CD14-positive monocyte (primary cell): ENCODE data around the gene SLIT1. TPM values are rescaled to one million over a fixed set of nuclear protein-coding genes. Genes with fewer than 3 reads are reported as not detected.

Source experiments
- DNase-seq, 3 donors: peaks; one replicate each; pipeline ENCODE4 v3.0.0-alpha.2; 2011 to 2022
- H2AFZ ChIP-seq: 2 replicates; pipeline ENCODE4 v1.6.0; 2012; ENCODE audit warnings: mild to moderate bottlenecking, low read depth, low read length, inconsistent platforms; ENCODE audit not compliant: insufficient read depth, poor library complexity, severe bottlenecking
- H3K27ac ChIP-seq, 2 donors: 1 replicate in 1 of 2; 2 replicates in 1 of 2; pipeline ENCODE4 v1.5.1; 2012 to 2013; ENCODE audit warnings: low read length in 2 of 2, control low read depth in 1 of 2, inconsistent platforms in 1 of 2, low read depth in 1 of 2, mild to moderate bottlenecking in 1 of 2
- H3K27me3 ChIP-seq, 2 donors: one replicate each; pipeline versions ENCODE4 v1.6.0 to v1.6.1; 2011 to 2013; ENCODE audit warnings: low read length in 2 of 2; ENCODE audit not compliant: control insufficient read depth in 2 of 2, insufficient read depth in 2 of 2
- H3K36me3 ChIP-seq, 2 donors: replicated peaks in 1 of 2; 1 replicate in 1 of 2; 2 replicates in 1 of 2; pipeline versions ENCODE4 v1.5.1 to v1.6.1; 2012 to 2013; ENCODE audit warnings: low read length in 2 of 2, control low read depth in 1 of 2, inconsistent platforms in 1 of 2, mild to moderate bottlenecking in 1 of 2; ENCODE audit not compliant: insufficient read depth in 2 of 2, control insufficient read depth in 1 of 2
- H3K4me1 ChIP-seq, 2 donors: 1 replicate in 1 of 2; 2 replicates in 1 of 2; pipeline versions ENCODE4 v1.5.1 to v1.6.1; 2012 to 2013; ENCODE audit warnings: low read length in 2 of 2, control low read depth in 1 of 2, inconsistent platforms in 1 of 2, mild to moderate bottlenecking in 1 of 2, moderate library complexity in 1 of 2; ENCODE audit not compliant: insufficient read depth in 2 of 2, control insufficient read depth in 1 of 2
- H3K4me2 ChIP-seq: replicated peaks from 2 replicates; pipeline ENCODE3; 2012; ENCODE audit warnings: low read length, moderate library complexity, mild to moderate bottlenecking; ENCODE audit not compliant: poor library complexity, severe bottlenecking; ENCODE audit errors: extremely low read depth
- H3K4me3 ChIP-seq, 3 experiments: fragments of 200-600 bp in 1 of 3; sonication (generic) in 1 of 3; replicated peaks in 1 of 3; 1 replicate in 2 of 3; 2 replicates in 1 of 3; pipeline ENCODE4 v1.5.1; 2011 to 2013; ENCODE audit warnings: low read length in 3 of 3, mild to moderate bottlenecking in 3 of 3, control low read depth in 2 of 3, low read depth in 2 of 3, inconsistent platforms in 1 of 3, moderate library complexity in 1 of 3
- H3K79me2 ChIP-seq: 2 replicates; pipeline ENCODE4 v1.6.0; 2012; ENCODE audit warnings: mild to moderate bottlenecking, control low read depth, inconsistent platforms, low read length, moderate library complexity; ENCODE audit not compliant: insufficient read depth
- H3K9ac ChIP-seq: 2 replicates; pipeline ENCODE4 v1.6.0; 2017; ENCODE audit warnings: low read length, mild to moderate bottlenecking; ENCODE audit not compliant: insufficient read depth, poor library complexity, severe bottlenecking
- H3K9me3 ChIP-seq, 2 donors: replicated peaks in 1 of 2; 1 replicate in 1 of 2; 2 replicates in 1 of 2; pipeline versions ENCODE4 v1.5.1 to v1.6.1; 2012 to 2013; ENCODE audit warnings: low read length in 2 of 2, control low read depth in 1 of 2; ENCODE audit not compliant: control insufficient read depth in 1 of 2, insufficient read depth in 1 of 2
- H4K20me1 ChIP-seq: 2 replicates; pipeline ENCODE4 v1.6.0; 2012; ENCODE audit warnings: mild to moderate bottlenecking, low read length, control low read depth, moderate library complexity; ENCODE audit not compliant: insufficient read depth
- H3K27ac Mint-ChIP-seq, 7 donors: one replicate each; pipeline ENCODE4 v1.8.0; 2020; ENCODE audit warnings: mild to moderate bottlenecking in 7 of 7, mixed read lengths in 7 of 7, moderate library complexity in 6 of 7, inconsistent platforms in 2 of 7
- H3K27me3 Mint-ChIP-seq, 3 donors: one replicate each; pipeline ENCODE4 v1.8.0; 2021 to 2022; ENCODE audit warnings: low read depth in 3 of 3, mild to moderate bottlenecking in 3 of 3, mixed read lengths in 3 of 3, moderate library complexity in 3 of 3, inconsistent platforms in 1 of 3
- H3K36me3 Mint-ChIP-seq, 2 donors: one replicate each; pipeline ENCODE4 v1.8.0; 2020; ENCODE audit warnings: mixed read lengths in 2 of 2, inconsistent platforms in 1 of 2, mild to moderate bottlenecking in 1 of 2
- H3K4me1 Mint-ChIP-seq: one replicate; pipeline ENCODE4 v1.8.0; 2020; ENCODE audit warnings: mild to moderate bottlenecking, mixed read lengths
- H3K4me3 Mint-ChIP-seq, 2 donors: one replicate each; pipeline ENCODE4 v1.8.0; 2020; ENCODE audit warnings: mild to moderate bottlenecking in 2 of 2, mixed read lengths in 2 of 2, moderate library complexity in 1 of 2
- H3K9me3 Mint-ChIP-seq, 7 donors: one replicate each; pipeline ENCODE4 v1.8.0; 2020 to 2022; ENCODE audit warnings: mixed read lengths in 7 of 7, mild to moderate bottlenecking in 6 of 7, moderate library complexity in 6 of 7, inconsistent platforms in 2 of 7
- WGBS: methylation state at CpG from one replicate; pipeline ENCODE4 v1.1.5; 2013; ENCODE audit warnings: missing lambda C conversion rate; ENCODE audit not compliant: insufficient coverage; 5-methylcytosine and 5-hydroxymethylcytosine counted together
- intact Hi-C, 2 donors: fragments of 100-400 bp; cut with micrococcal nuclease; formaldehyde crosslinking; loops; one replicate each; pipeline versions ENCODE4 v1.15.0 to v1.15.1; 2023
- polyA plus RNA-seq, 3 donors: library from polyadenylated mRNA; depleted of rRNA in 1 of 3; unstranded in 2 of 3; stranded (reverse) in 1 of 3; fragments of 300-500 nt in 2 of 3; fragments of >200 nt in 1 of 3; fragmentation: Illumina TruSeq in 2 of 3; gene quantifications; 1 replicate in 2 of 3; 2 replicates in 1 of 3; pipeline ENCODE4 v1.2.3, GENCODE V29; 2012 to 2021
- TF ChIP-seq, protein P1 (sequence below): fragments of 200-600 bp; IDR thresholded peaks from one replicate; pipeline ENCODE4 v1.8.0; 2022; ENCODE audit warnings: antibody characterized with exemption, mild to moderate bottlenecking

The SLIT1 gene
- polyA plus RNA-seq, 3 donors: 0.05 to 0.81 (median 0.16) TPM

DNA sequence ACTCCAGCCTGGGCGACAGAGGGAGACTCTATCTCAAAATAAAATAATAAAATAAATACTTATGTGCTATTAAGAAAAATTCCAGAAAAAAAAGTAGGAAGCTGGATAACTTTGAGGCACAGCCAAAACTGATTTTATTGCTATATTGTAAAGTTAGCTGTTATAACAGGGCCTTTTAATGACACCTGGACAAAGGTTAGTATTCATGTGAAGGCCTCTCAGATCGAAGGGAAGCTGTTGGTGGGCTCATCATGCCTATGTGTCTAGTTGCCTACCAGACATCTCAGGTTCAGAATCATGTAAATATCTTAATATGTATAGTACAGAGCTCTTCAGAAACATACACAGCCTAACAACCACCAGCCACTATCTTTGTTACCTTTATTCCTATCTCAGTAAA lies 210.6 kb downstream of the SLIT1 start:
- no peaks in the 10 kb centered on the region for H3K9me3 Mint-ChIP-seq
- peaks cover 6% of the 10 kb centered on the region in 2 donors for H3K36me3 Mint-ChIP-seq
- Histone ChIP-seq H2AFZ (no peak overlapping the region), H3K9ac (no peak overlapping the region), H3K4me3 (no peak overlapping the region), H3K36me3 (peaks cover 0 to 8% of the 10 kb centered on the region in 2 donors), H3K4me1 (no peaks in the 10 kb centered on the region), H4K20me1 (no peaks in the 10 kb centered on the region), H3K9me3 (no peaks in the 10 kb centered on the region), H3K27ac (no peak overlapping the region), H3K4me2 (no peak overlapping the region), H3K79me2 (no peaks in the 10 kb centered on the region), H3K27me3 (no peaks in the 10 kb centered on the region)
- intact Hi-C loops: no loop called here
- peaks cover 8% of the 10 kb centered on the region for H3K4me1 Mint-ChIP-seq
- H3K4me3 Mint-ChIP-seq: no peak overlapping the region
- TF ChIP-seq, protein P1, sequence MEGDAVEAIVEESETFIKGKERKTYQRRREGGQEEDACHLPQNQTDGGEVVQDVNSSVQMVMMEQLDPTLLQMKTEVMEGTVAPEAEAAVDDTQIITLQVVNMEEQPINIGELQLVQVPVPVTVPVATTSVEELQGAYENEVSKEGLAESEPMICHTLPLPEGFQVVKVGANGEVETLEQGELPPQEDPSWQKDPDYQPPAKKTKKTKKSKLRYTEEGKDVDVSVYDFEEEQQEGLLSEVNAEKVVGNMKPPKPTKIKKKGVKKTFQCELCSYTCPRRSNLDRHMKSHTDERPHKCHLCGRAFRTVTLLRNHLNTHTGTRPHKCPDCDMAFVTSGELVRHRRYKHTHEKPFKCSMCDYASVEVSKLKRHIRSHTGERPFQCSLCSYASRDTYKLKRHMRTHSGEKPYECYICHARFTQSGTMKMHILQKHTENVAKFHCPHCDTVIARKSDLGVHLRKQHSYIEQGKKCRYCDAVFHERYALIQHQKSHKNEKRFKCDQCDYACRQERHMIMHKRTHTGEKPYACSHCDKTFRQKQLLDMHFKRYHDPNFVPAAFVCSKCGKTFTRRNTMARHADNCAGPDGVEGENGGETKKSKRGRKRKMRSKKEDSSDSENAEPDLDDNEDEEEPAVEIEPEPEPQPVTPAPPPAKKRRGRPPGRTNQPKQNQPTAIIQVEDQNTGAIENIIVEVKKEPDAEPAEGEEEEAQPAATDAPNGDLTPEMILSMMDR: no peak
- no peak overlapping the region for H3K27ac Mint-ChIP-seq
- WGBS: no CpG with 5 or more reads among the region's 2 CpGs
- H3K27me3 Mint-ChIP-seq: no peaks in the 10 kb centered on the region
- DNase-seq: no peak

DNA sequence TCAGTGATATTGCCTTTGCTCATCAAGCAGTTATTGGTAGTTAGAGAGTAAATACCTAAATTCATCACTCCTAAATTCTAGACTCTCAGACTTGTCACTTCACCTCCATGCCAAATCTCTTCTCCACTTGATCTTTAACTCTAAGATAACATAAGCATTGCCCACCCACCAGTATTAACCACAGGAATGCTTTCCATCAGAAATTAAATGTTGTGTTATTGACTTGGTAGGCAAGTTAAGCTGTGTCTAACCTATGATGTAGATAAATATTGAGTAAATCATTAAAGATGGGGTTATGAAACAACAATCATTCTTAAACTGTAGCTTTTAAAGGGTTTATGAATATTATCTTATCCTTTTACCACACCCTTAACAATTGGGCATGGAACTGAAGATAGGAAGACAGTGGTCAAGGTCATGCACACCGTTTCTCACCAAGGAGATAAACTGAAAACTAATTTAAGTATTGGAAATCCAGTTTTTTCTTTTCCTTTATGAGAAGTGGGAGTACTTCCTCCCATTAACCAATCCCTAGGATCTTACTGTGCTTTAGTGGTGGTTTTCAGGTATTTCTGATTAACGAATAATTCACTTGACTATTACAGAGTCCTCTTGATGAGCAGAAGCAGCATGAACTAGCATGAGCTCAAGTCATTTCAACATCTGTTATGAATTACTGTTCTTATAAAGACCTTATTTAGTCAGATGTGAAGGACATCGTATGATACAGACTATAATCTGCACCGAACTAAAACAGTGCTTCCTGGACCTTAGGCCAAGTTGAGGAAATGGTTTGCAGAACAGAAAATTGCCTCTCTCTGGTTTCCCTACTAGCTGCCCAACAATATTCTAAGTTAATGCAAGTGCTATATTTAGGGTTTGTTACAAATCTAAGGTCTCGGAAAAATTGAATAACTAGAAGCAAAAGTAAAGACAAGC lies 211.7 kb downstream of the SLIT1 start:
- Histone ChIP-seq H3K79me2 (no peaks in the 10 kb centered on the region), H4K20me1 (no peaks in the 10 kb centered on the region), H3K4me3 (no peak overlapping the region), H3K27ac (peak overlapping the region in 1 of 2 donors; percentile 29), H3K36me3 (peaks cover 0 to 7% of the 10 kb centered on the region in 2 donors), H3K9me3 (no peaks in the 10 kb centered on the region), H3K4me1 (no peaks in the 10 kb centered on the region), H3K27me3 (no peaks in the 10 kb centered on the region), H3K9ac (no peak overlapping the region), H3K4me2 (no peak overlapping the region), H2AFZ (no peak overlapping the region)
- peaks cover 8% of the 10 kb centered on the region for H3K4me1 Mint-ChIP-seq
- no peaks in the 10 kb centered on the region for H3K9me3 Mint-ChIP-seq
- TF ChIP-seq, protein P1: no peak
- intact Hi-C loops: loop anchor here in 1 of 2 donors (5.0 kb wide), 1 partner anchor 613 kb away; the partner anchor contains the start of gene C10orf62
- WGBS: no CpG with 5 or more reads among the region's 5 CpGs
- peaks cover 6% of the 10 kb centered on the region in 2 donors for H3K36me3 Mint-ChIP-seq
- H3K27ac Mint-ChIP-seq: no peak overlapping the region
- no peak overlapping the region for H3K4me3 Mint-ChIP-seq
- H3K27me3 Mint-ChIP-seq: no peaks in the 10 kb centered on the region
- no peak for DNase-seq
